ENCODE data around the gene NAALADL2.
"Not testable (repeated sequence)": the region's sequence is repeated elsewhere in the genome, so short reads cannot be mapped to it uniquely, and the experiment has no call there.

Gene NAALADL2

GRCh38 chr3:175070946-175071345 lies 211.8 kb downstream of the NAALADL2 start:
- peak; percentile 35 to 81 for DNase-seq (ENCODE audit: low read depth in 1 of 2, low spot score in 1 of 2)
- in situ Hi-C loops (cut with HindIII; ENCODE audit: low pct_unique_long_range_greater_than_20kb, low sequenced_read_pairs) = no loop called here
- TF ChIP-seq JUND (IDR thresholded peaks at IDR 0.05; ENCODE audit: low read depth) = no peak

GRCh38 chr3:175073219-175073905 lies 214.2 kb downstream of the NAALADL2 start:
- no peak for TF ChIP-seq JUND (IDR thresholded peaks at IDR 0.05; ENCODE audit: low read depth)
- in situ Hi-C loops (cut with HindIII; ENCODE audit: low pct_unique_long_range_greater_than_20kb, low sequenced_read_pairs) = no loop called here
- DNase-seq (ENCODE audit: low read depth in 1 of 2, low spot score in 1 of 2) = no peak

GRCh38 chr3:175075269-175075668 lies 216.1 kb downstream of the NAALADL2 start:
- TF ChIP-seq JUND (IDR thresholded peaks at IDR 0.05; ENCODE audit: low read depth) = no peak
- DNase-seq (ENCODE audit: low read depth in 1 of 2, low spot score in 1 of 2) = no peak
- in situ Hi-C loops (cut with HindIII; ENCODE audit: low pct_unique_long_range_greater_than_20kb, low sequenced_read_pairs) = no loop called here

- no peak for TF ChIP-seq JUND (IDR thresholded peaks at IDR 0.05; ENCODE audit: low read depth)
- in situ Hi-C loops (cut with HindIII; ENCODE audit: low pct_unique_long_range_greater_than_20kb, low sequenced_read_pairs) = no loop called here
- DNase-seq (ENCODE audit: low read depth in 1 of 2, low spot score in 1 of 2) = no peak
Measured at GRCh38 chr3:175077216-175077615, 218.1 kb downstream of the NAALADL2 start.

- no peak for TF ChIP-seq JUND (IDR thresholded peaks at IDR 0.05; ENCODE audit: low read depth)
- in situ Hi-C loops (cut with HindIII; ENCODE audit: low pct_unique_long_range_greater_than_20kb, low sequenced_read_pairs) = no loop called here
- DNase-seq (ENCODE audit: low read depth in 1 of 2, low spot score in 1 of 2) = no peak
Measured at GRCh38 chr3:175082631-175083030, 223.5 kb downstream of the NAALADL2 start.

GRCh38 chr3:175087128-175087527 lies 228.0 kb downstream of the NAALADL2 start:
- DNase-seq (ENCODE audit: low read depth in 1 of 2, low spot score in 1 of 2); in situ Hi-C loops (cut with HindIII; ENCODE audit: low pct_unique_long_range_greater_than_20kb, low sequenced_read_pairs): not testable (repeated sequence)

- TF ChIP-seq JUND (IDR thresholded peaks at IDR 0.05; ENCODE audit: low read depth) = no peak
- in situ Hi-C loops (cut with HindIII; ENCODE audit: low pct_unique_long_range_greater_than_20kb, low sequenced_read_pairs) = no loop called here
- no peak for DNase-seq (ENCODE audit: low read depth in 1 of 2, low spot score in 1 of 2)
Measured at GRCh38 chr3:175088766-175089380, 229.7 kb downstream of the NAALADL2 start.

GRCh38 chr3:175091426-175092114 lies 232.4 kb downstream of the NAALADL2 start:
- TF ChIP-seq JUND (IDR thresholded peaks at IDR 0.05; ENCODE audit: low read depth) = no peak
- in situ Hi-C loops (cut with HindIII; ENCODE audit: low pct_unique_long_range_greater_than_20kb, low sequenced_read_pairs) = no loop called here
- no peak for DNase-seq (ENCODE audit: low read depth in 1 of 2, low spot score in 1 of 2)

GRCh38 chr3:175093748-175094147 lies 234.6 kb downstream of the NAALADL2 start:
- no peak for TF ChIP-seq JUND (IDR thresholded peaks at IDR 0.05; ENCODE audit: low read depth)
- in situ Hi-C loops (cut with HindIII; ENCODE audit: low pct_unique_long_range_greater_than_20kb, low sequenced_read_pairs) = no loop called here
- no peak for DNase-seq (ENCODE audit: low read depth in 1 of 2, low spot score in 1 of 2)

- no peak for DNase-seq (ENCODE audit: low read depth in 1 of 2, low spot score in 1 of 2)
- in situ Hi-C loops (cut with HindIII; ENCODE audit: low pct_unique_long_range_greater_than_20kb, low sequenced_read_pairs) = no loop called here
- no peak for TF ChIP-seq JUND (IDR thresholded peaks at IDR 0.05; ENCODE audit: low read depth)
Measured at GRCh38 chr3:175094344-175094743, 235.2 kb downstream of the NAALADL2 start.

GRCh38 chr3:175098644-175099043 lies 239.5 kb downstream of the NAALADL2 start:
- in situ Hi-C loops (cut with HindIII; ENCODE audit: low pct_unique_long_range_greater_than_20kb, low sequenced_read_pairs) = no loop called here
- no peak for TF ChIP-seq JUND (IDR thresholded peaks at IDR 0.05; ENCODE audit: low read depth)
- no peak for DNase-seq (ENCODE audit: low read depth in 1 of 2, low spot score in 1 of 2)

GRCh38 chr3:175102161-175102560 lies 243.0 kb downstream of the NAALADL2 start:
- no peak for DNase-seq (ENCODE audit: low read depth in 1 of 2, low spot score in 1 of 2)
- TF ChIP-seq JUND (IDR thresholded peaks at IDR 0.05; ENCODE audit: low read depth) = no peak
- in situ Hi-C loops (cut with HindIII; ENCODE audit: low pct_unique_long_range_greater_than_20kb, low sequenced_read_pairs) = no loop called here

GRCh38 chr3:175103298-175103697 lies 244.2 kb downstream of the NAALADL2 start:
- in situ Hi-C loops (cut with HindIII; ENCODE audit: low pct_unique_long_range_greater_than_20kb, low sequenced_read_pairs) = no loop called here
- TF ChIP-seq JUND (IDR thresholded peaks at IDR 0.05; ENCODE audit: low read depth) = no peak
- no peak for DNase-seq (ENCODE audit: low read depth in 1 of 2, low spot score in 1 of 2)
